Left lung (tissue), 14 donors: ENCODE data around the gene TARS2. TPM values are rescaled to one million over a fixed set of nuclear protein-coding genes. Genes with fewer than 3 reads are reported as not detected.

ENCODE experiments used
- ATAC-seq: fragments of 200-7000 bp; cut with Tn5 transposase; one replicate; pipeline ENCODE4 v1.9.1; 2020; ENCODE audit warnings: moderate library complexity
- DNase-seq, 4 donors: peaks; one replicate each; pipeline ENCODE4 v3.0.0-alpha.2; 2013 to 2020
- H3K27ac ChIP-seq, 2 donors: fragments of 200-600 bp; sonication (generic) in 1 of 2; one replicate each; pipeline versions ENCODE4 v1.5.0 to v1.8.0; 2020 to 2021
- H3K27me3 ChIP-seq, 2 donors: fragments of 200-600 bp; sonication (generic) in 1 of 2; one replicate each; pipeline versions ENCODE4 v1.5.0 to v1.8.0; 2020 to 2021
- H3K36me3 ChIP-seq, 2 donors: fragments of 200-600 bp; sonication (generic) in 1 of 2; one replicate each; pipeline versions ENCODE4 v1.5.0 to v1.8.0; 2020 to 2021
- H3K4me1 ChIP-seq, 2 donors: fragments of 200-600 bp; one replicate each; pipeline ENCODE4 v1.8.0; 2021
- H3K4me3 ChIP-seq, 2 donors: fragments of 200-600 bp; sonication (generic) in 1 of 2; one replicate each; pipeline versions ENCODE4 v1.5.0 to v1.8.0; 2020 to 2021; ENCODE audit warnings: mild to moderate bottlenecking in 1 of 2
- H3K9me3 ChIP-seq, 2 donors: fragments of 200-600 bp; sonication (generic) in 1 of 2; one replicate each; pipeline versions ENCODE4 v1.5.0 to v1.8.0; 2020 to 2021
- intact Hi-C, 2 donors: fragments of 100-400 bp; cut with DNase I; formaldehyde crosslinking; loops; one replicate each; pipeline versions ENCODE4 v1.11.2 to v1.14.2; 2022
- long read RNA-seq, 12 donors: library from polyadenylated mRNA in 2 of 12; unstranded in 2 of 12; transcript quantifications; one replicate each; pipeline ENCODE4 v2.0.0 and lab custom pipeline, GENCODE V29; 2019 to 2026
- polyA plus RNA-seq, 6 donors: library from polyadenylated mRNA; unstranded; fragments of 120-200 nt; gene quantifications; one replicate each; pipeline ENCODE4 v1.2.1, GENCODE V29; 2013; ENCODE audit not compliant: insufficient read length in 6 of 6
- total RNA-seq, 2 donors: library from RNA; stranded (reverse); fragmentation: NEBNext Ultra II Directional; extraction: Animal tissue kit (Norgen Biotek cat#: 25700); gene quantifications; one replicate each; pipeline ENCODE4 v1.2.1, GENCODE V29; 2021
- TF ChIP-seq, protein P1 (sequence below), 2 donors: fragments of 200-600 bp; sonication (generic) in 1 of 2; IDR thresholded peaks; one replicate each; pipeline versions ENCODE4 v1.5.0 to v1.8.0; 2021; ENCODE audit warnings: antibody characterized with exemption in 2 of 2
- donor health status: DM: no; HTN: yes; CAD: no.
- donor health status: DM: no; HTN: no; CAD: no.

The TARS2 gene, protein sequence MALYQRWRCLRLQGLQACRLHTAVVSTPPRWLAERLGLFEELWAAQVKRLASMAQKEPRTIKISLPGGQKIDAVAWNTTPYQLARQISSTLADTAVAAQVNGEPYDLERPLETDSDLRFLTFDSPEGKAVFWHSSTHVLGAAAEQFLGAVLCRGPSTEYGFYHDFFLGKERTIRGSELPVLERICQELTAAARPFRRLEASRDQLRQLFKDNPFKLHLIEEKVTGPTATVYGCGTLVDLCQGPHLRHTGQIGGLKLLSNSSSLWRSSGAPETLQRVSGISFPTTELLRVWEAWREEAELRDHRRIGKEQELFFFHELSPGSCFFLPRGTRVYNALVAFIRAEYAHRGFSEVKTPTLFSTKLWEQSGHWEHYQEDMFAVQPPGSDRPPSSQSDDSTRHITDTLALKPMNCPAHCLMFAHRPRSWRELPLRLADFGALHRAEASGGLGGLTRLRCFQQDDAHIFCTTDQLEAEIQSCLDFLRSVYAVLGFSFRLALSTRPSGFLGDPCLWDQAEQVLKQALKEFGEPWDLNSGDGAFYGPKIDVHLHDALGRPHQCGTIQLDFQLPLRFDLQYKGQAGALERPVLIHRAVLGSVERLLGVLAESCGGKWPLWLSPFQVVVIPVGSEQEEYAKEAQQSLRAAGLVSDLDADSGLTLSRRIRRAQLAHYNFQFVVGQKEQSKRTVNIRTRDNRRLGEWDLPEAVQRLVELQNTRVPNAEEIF
- total RNA-seq (10 to 100 TPM; 18.5 to 21.7 TPM), polyA plus RNA-seq (10 to 100 TPM; 24.1 to 29.4 (median 26.8) TPM)
- long read RNA-seq, donor 1, partial matches to known transcripts: 8 of 13 reads
- long read RNA-seq, donor 1, other reads (novel, unspliced or antisense): 0 of 13 reads
- long read RNA-seq, donor 2, partial matches to known transcripts: 5 of 11 reads
- long read RNA-seq, donor 2, other reads (novel, unspliced or antisense): 0 of 11 reads
- long read RNA-seq, donor 3, partial matches to known transcripts: 0 of 3 reads
- long read RNA-seq, donor 3, other reads (novel, unspliced or antisense): 0 of 3 reads
- long read RNA-seq, donor 4, partial matches to known transcripts: 1 of 9 reads
- long read RNA-seq, donor 4, other reads (novel, unspliced or antisense): 6 of 9 reads
- long read RNA-seq, donor 5, partial matches to known transcripts: 0 of 3 reads
- long read RNA-seq, donor 5, other reads (novel, unspliced or antisense): 0 of 3 reads
- long read RNA-seq, donor 6, partial matches to known transcripts: 0 of 2 reads
- long read RNA-seq, donor 6, other reads (novel, unspliced or antisense): 0 of 2 reads
- long read RNA-seq, donor 7, transcript TARS2-204 (18 exons, 2,729 nt): major isoform, 5 of 7 reads
- long read RNA-seq, donor 7, partial matches to known transcripts: 0 of 7 reads
- long read RNA-seq, donor 7, other reads (novel, unspliced or antisense): 0 of 7 reads
- long read RNA-seq, donor 8, partial matches to known transcripts: 0 of 4 reads
- long read RNA-seq, donor 8, other reads (novel, unspliced or antisense): 0 of 4 reads
- long read RNA-seq, donor 9: 0 reads
- long read RNA-seq, donor 10, partial matches to known transcripts: 0 of 11 reads
- long read RNA-seq, donor 10, other reads (novel, unspliced or antisense): 7 of 11 reads
- long read RNA-seq, donor 11, partial matches to known transcripts: 0 of 4 reads
- long read RNA-seq, donor 11, other reads (novel, unspliced or antisense): 0 of 4 reads
- long read RNA-seq, donor 12, partial matches to known transcripts: 0 of 4 reads
- long read RNA-seq, donor 12, other reads (novel, unspliced or antisense): 0 of 4 reads

DNA sequence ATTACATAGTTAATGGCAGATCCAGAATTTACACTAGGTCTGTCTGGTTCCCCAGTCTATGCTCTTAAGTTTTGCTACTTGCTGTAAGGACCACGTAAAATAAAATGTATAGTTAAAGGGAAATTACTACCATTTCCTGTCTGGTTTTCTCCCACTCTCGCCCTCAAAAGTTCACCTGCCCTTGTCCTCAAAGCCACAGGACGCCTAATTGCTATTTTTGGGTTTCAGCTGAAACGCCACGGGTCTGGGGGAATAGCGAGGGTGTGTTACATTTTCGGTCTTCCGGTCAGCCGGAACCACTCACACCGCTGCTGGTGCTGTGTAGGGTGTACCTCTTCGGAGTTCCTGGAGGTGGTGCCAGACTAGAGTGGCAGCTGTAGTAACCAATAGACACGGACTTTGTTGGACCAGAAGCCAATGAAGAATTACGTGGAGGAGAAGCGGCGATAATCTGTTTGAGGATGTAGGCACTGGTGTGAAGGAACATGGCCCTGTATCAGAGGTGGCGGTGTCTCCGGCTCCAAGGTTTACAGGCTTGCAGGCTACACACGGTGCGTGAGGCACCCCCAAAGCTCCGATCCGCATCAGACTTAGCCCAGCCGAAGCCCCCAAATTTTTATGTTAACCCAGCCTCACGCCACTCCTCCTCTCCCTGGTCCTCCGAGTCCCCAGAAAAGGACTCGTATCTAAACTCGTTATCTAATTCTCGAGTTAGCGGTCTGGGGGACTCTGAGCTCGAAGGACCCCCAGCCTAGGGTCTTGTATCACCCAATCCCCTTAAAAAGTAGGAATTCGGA, at the start of gene TARS2:
Gene TARS2, plus strand, starts transcription at position 454 of the 797 bp plus-strand sequence. Its CDS starts 32 bp downstream, at position 486.
- intact Hi-C loops: no loop called here
- peaks cover 0 to 32% of the 10 kb centered on the region in 2 donors for H3K36me3 ChIP-seq
- ATAC-seq: peak; percentile 100
- H3K4me3 ChIP-seq: peak within 1 kb of the TSS; percentile 56 to 87
- TF ChIP-seq, protein P1, sequence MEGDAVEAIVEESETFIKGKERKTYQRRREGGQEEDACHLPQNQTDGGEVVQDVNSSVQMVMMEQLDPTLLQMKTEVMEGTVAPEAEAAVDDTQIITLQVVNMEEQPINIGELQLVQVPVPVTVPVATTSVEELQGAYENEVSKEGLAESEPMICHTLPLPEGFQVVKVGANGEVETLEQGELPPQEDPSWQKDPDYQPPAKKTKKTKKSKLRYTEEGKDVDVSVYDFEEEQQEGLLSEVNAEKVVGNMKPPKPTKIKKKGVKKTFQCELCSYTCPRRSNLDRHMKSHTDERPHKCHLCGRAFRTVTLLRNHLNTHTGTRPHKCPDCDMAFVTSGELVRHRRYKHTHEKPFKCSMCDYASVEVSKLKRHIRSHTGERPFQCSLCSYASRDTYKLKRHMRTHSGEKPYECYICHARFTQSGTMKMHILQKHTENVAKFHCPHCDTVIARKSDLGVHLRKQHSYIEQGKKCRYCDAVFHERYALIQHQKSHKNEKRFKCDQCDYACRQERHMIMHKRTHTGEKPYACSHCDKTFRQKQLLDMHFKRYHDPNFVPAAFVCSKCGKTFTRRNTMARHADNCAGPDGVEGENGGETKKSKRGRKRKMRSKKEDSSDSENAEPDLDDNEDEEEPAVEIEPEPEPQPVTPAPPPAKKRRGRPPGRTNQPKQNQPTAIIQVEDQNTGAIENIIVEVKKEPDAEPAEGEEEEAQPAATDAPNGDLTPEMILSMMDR (IDR thresholded peaks at IDR 0.05): peak; percentile 14 to 67
- no peaks in the 10 kb centered on the region for H3K27me3 ChIP-seq
- H3K27ac ChIP-seq: peak within 1 kb of the TSS; percentile 65 to 83
- peak; percentile 87 to 97 (median 94) for DNase-seq
- peaks cover 0 to 11% of the 10 kb centered on the region in 2 donors for H3K4me1 ChIP-seq
- H3K9me3 ChIP-seq: no peaks in the 10 kb centered on the region

DNA sequence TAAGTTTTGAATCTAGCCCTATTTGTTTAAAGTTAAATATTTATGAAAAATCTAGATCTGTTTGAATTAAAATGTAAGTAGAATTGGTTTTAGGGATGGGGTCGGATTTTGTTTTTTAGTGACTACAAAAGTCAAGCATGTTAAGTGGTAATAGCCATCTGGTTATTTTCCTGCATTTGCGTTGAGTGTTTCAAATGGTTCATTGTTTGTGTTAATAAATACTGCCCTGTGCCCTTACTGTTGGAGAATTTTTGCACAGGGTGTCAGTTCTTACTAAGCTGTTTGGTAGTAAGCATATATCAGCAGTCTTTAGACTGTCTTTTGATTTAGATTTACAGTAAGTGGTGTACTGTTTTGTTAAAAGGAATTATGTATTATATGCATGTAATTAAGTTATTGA, 46.1 kb upstream of the TARS2 start:
- peaks cover 0 to 46% of the 10 kb centered on the region in 2 donors for H3K36me3 ChIP-seq
- H3K27ac ChIP-seq: no peak overlapping the region
- H3K9me3 ChIP-seq: no peaks in the 10 kb centered on the region

DNA sequence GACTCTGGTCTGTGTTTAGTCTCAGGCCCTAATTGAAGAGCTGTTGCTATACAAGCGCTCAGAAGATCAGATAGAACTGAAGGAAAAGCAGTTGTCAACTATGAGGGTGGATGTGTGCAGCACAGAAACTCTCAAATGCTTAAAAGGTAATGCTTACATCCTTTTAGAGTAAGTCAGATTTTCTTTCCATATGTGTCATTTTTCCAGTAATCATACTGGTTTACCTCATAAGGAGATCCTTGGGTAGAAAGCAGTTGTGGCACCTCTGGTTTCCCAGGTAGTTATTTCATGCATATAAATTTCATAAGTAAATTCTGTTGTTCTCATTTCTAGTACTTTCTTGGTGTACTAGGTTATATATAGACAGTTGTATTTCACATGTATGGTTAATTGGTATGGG, 43.0 kb upstream of the TARS2 start:
- no peak for ATAC-seq
- Histone ChIP-seq H3K36me3 (peaks cover 0 to 68% of the 10 kb centered on the region in 2 donors), H3K9me3 (no peaks in the 10 kb centered on the region), H3K27ac (no peak overlapping the region), H3K4me3 (no peak overlapping the region), H3K4me1 (no peaks in the 10 kb centered on the region), H3K27me3 (no peaks in the 10 kb centered on the region)
- intact Hi-C loops: no loop called here
- TF ChIP-seq, protein P1 (IDR thresholded peaks at IDR 0.05): no peak
- DNase-seq: no peak

More for the DNA sequence above, 46.1 kb upstream of the TARS2 start:
- ATAC-seq (no peak), DNase-seq (no peak)
- Histone ChIP-seq H3K27me3 (no peaks in the 10 kb centered on the region), H3K4me3 (no peak overlapping the region), H3K4me1 (no peaks in the 10 kb centered on the region)
- TF ChIP-seq, protein P1 (IDR thresholded peaks at IDR 0.05): no peak
- intact Hi-C loops: no loop called here

DNA sequence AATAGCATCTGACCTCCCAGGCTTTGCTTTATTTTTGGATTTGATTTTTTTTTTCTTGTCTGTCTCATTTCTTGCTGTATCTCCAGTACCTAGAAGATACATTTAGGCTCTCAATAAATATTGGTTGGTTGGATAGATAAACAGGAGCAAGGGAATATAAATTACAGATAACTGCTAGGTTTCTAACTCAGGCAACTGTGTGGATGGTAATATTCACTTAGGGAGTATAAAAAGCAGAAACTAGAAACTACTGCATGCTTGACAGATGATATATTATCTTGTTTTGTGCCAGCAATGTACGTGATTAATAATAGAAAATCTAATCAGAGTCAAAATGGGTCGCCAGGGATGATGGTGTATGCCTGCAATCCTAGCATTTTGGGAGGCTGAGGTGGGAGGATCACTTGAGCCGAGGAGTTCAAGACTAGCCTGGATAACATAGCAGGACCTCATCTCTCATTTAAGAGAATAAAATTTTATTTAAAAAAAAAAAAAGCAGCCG, 31.0 kb upstream of the TARS2 start:
- TF ChIP-seq, protein P1 (IDR thresholded peaks at IDR 0.05): no peak
- Histone ChIP-seq H3K4me1 (no peaks in the 10 kb centered on the region), H3K27me3 (no peaks in the 10 kb centered on the region), H3K4me3 (no peak overlapping the region), H3K9me3 (no peaks in the 10 kb centered on the region), H3K36me3 (peaks cover 0 to 54% of the 10 kb centered on the region in 2 donors), H3K27ac (no peak overlapping the region)
- intact Hi-C loops: no loop called here
- ATAC-seq (no peak), DNase-seq (no peak)
